GM21737 (cell line): ENCODE measurements around the gene AFF1.
"Not testable (repeated sequence)": the region's sequence is repeated elsewhere in the genome, so short reads cannot be mapped to it uniquely, and the experiment has no call there.

ENCODE experiments used
- ATAC-seq: cut with Tn5 transposase; IDR thresholded peaks from one replicate; pipeline ENCODE4 v1.9.1; 2021; ENCODE audit warnings: mild to moderate bottlenecking, moderate library complexity; ENCODE audit not compliant: unreplicated experiment

AFF1 gene

GRCh38 chr4:86975927-86976326 lies 41.1 kb downstream of the AFF1 start:
- ATAC-seq = no peak

GRCh38 chr4:86976801-86977485 lies 42.1 kb downstream of the AFF1 start:
- no peak for ATAC-seq

GRCh38 chr4:86977621-86978184 lies 42.9 kb downstream of the AFF1 start:
- peak; percentile 82 for ATAC-seq

DNA sequence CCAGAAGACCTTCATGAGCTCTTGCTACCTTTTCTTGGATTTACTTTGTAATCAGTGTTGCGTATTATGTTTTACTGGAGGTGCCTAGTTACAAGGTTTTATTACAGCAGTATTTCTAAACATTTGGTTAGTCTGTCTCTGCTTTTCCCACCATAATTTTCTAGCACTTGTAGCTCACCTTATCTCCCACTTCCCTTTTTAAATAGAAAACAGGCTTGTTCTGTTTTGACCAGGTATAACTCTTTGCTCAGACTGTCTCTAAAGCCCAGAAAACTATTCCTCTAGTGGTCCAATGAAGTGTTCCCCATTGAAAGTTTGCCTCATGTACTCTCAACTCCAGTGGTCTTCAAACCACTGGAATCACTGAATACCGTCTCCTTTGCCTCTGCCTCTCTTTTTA lies 43.9 kb downstream of the AFF1 start:
- ATAC-seq = no peak

- ATAC-seq = no peak
These were observed 45.4 kb downstream of the AFF1 start for GRCh38 chr4:86980230-86980629.

GRCh38 chr4:86981789-86982188 lies 47.0 kb downstream of the AFF1 start:
- ATAC-seq = no peak

DNA sequence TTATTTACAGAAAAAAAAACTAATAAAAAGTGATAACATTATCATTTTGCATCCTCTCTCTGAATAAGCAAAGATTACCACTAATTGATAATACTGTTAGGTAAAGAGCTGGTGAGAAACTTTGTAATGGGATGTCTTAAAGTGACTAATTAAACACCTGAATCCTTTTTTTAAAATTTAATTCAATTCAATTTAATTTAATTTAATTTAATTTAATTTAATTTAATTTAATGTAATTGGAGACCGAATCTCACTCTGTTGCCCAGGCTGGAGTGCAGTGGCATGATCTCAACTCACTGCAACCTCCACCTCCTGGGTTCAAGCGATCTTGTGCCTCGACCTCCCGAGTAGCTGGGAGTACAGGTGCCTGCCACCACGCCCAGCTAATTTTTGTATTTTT lies 51.0 kb downstream of the AFF1 start:
- ATAC-seq = not testable (repeated sequence)

DNA sequence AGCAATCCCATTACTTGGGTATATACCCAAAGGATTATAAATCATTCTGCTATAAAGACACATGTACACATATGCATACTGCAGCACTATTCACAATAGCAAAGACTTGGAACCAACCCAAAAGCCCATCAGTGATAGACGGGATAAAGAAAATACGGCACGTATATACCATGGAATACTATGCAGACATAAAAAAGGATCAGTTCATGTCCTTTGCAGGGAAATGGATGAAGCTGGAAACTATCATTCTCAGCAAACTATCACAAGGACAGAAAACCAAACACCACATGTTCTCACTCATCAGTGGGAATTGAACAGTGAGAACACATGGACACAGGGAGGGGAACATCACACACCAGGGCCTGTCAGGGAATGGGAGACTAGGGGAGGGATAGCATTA lies 54.8 kb downstream of the AFF1 start:
- ATAC-seq = not testable (repeated sequence)

DNA sequence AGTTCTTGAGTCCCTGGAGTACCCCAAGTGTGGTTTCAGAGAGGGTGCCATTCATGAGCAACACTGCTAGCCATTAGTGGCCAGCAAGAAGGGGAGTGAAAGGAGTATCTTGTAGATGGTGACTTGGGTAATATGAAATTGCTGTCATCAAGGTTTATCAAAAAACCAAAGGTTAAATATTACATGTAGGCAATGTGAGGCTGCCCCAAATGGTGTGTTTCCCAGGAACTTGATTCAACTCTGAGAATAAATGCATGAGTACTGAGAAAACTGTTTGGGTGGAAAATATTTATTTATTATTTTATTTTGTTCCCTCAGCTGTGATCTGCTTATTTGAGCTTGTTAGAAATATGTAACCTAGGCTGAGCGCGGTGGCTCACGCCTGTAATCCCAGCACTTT lies 55.7 kb downstream of the AFF1 start:
- no peak for ATAC-seq

DNA sequence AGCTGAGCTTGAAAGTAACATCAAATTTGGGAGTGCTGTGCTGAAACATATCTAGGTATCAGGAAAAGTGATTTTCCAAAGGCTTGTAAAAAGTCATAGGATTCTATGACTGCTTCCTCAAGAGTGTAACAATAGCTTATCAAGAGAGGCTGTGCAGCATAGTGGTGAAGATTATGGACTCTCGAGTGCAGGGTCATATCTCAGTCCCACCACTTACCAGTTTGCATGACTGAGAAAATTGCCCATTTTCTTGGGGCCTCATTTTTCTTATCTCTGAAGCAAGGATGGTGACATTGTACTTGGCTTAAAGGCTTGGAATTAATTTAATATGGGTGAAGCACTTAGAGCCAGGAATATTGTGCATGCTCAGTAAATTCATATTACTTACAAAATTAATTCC lies 57.2 kb downstream of the AFF1 start:
- ATAC-seq = no peak

DNA sequence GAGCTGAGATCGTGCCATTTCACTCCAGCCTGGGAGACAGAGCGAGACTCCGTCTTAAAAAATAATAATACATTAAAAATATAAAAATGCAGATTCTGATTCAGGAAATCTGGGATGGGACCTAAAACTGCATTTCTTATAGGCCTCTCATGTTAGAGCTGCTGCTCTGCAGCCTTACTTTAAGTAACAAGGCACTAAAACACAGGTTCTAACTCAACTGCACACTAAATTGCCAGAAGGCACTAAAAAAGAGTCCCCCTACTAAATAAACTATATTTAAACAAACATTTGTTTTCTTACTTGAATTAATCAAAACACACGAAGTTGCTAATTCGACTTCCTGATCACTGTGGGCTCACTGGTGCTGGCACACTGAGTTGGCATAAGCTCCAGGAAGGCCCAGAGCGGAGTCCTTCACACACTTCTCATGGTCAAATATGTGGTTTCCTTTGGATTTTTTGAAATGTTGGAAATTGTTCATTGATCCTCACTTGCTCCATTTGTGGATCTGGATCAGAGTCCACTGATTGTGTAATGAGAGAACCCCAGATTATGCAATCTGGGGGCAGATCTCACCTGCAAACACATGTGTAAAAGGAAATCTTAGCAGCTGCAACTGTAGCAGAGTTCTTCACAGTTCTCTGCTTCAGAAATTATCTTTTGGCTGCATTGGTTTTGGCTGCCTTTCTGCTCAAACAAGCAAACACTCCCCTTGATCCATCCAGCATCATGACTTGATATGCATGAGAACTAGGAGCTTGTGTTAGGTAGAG lies 59.3 kb downstream of the AFF1 start:
- no peak for ATAC-seq

DNA sequence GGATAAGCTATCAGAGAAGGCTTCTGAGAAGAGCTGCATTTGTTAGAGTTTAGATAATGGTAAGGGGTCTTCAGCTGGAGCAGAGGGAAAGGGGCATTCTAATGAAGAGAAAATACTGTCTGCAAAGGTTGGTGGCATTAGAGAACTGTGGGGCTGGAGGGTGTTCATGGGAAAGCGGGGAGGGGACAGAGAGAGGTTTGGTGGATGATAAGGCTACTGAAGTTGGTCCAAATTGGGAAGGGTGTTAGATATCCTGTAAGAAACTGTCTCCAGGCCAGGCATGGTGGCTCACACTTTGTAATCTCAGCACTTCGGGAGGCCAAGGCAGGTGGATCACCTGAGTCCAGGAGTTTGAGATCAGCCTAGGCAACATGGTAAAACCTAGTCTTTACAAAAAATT lies 59.9 kb downstream of the AFF1 start:
- no peak for ATAC-seq

- not testable (repeated sequence) for ATAC-seq
These were observed 61.7 kb downstream of the AFF1 start for GRCh38 chr4:86996510-86996909.

- ATAC-seq = no peak
These were observed 64.4 kb downstream of the AFF1 start for GRCh38 chr4:86999136-86999643.

- no peak for ATAC-seq
These were observed 67.9 kb downstream of the AFF1 start for GRCh38 chr4:87002682-87003043.

DNA sequence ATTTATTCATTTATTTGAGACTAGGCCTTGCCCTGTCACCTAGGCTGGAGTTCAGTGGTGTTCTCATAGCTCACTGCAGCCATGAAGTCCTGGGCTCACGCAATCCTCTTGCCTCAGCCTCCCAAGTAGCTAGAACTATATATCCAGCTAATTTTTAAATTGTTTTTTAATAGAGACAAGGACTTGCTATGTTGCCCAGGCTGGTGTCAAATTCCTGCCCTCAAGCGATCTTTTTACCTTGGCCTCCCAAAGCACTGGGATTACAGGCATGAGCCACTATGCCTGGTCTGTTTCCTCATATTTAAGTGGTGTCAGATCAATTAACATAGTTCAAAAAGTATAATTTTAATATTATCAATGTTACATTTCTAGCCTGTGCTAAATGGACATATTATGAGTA lies 68.5 kb downstream of the AFF1 start:
- no peak for ATAC-seq

DNA sequence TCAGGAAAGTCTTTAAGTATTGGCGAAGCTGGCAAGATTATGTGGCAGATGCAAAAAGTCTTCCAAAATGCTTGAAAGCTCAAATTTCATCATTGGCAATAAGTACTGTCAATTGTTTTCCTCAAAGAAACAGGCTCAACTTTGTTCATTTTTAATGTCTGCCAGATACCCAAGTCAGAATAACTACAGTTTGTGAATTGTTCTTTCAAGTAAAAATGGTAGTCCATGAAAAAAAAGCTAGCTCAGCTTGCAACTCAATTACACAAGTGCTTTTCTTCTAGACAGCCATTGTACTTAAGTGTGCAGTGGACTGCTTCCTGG lies 70.5 kb downstream of the AFF1 start:
- no peak for ATAC-seq

- ATAC-seq = peak; percentile 19
These were observed 71.0 kb downstream of the AFF1 start for GRCh38 chr4:87005690-87006425.

DNA sequence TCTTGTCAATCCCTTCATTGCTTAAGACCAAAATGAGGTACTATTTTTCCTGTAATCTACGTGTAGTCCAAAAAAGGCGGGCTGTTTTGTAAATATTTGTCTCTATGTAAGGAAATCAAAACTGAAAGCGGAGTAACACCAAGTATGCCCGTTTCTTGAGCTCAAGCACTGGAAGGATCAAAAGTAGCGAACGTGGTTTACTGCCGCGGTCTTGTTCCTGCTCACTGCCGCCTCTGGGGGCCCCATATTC lies 71.5 kb downstream of the AFF1 start:
- no peak for ATAC-seq

GRCh38 chr4:87006676-87007527 lies 72.1 kb downstream of the AFF1 start:
- peak; percentile 70 for ATAC-seq
